Neural progenitor cell (in vitro differentiated cells): Measurements from ENCODE around the gene LPP.

Source experiments
- EZH2 ChIP-seq: fragments of 200-600 bp; sonication (generic); IDR thresholded peaks from 2 replicates; pipeline ENCODE4 v1.6.1; 2017; ENCODE audit warnings: antibody characterized with exemption, mild to moderate bottlenecking, moderate library complexity
- EZH2phosphoT487 ChIP-seq: fragments of 200-600 bp; sonication (generic); IDR thresholded peaks from 2 replicates; pipeline ENCODE4 v1.6.1; 2017; ENCODE audit warnings: antibody characterized with exemption
- TF ChIP-seq, protein P1 (sequence below): fragments of 200-600 bp; sonication (generic); IDR thresholded peaks from 2 replicates; pipeline ENCODE4 v1.5.1; 2017; ENCODE audit warnings: antibody characterized with exemption, mild to moderate bottlenecking

GRCh38 chr3:188262488-188262887, 108.5 kb downstream of the LPP start:
- TF ChIP-seq, protein P1, sequence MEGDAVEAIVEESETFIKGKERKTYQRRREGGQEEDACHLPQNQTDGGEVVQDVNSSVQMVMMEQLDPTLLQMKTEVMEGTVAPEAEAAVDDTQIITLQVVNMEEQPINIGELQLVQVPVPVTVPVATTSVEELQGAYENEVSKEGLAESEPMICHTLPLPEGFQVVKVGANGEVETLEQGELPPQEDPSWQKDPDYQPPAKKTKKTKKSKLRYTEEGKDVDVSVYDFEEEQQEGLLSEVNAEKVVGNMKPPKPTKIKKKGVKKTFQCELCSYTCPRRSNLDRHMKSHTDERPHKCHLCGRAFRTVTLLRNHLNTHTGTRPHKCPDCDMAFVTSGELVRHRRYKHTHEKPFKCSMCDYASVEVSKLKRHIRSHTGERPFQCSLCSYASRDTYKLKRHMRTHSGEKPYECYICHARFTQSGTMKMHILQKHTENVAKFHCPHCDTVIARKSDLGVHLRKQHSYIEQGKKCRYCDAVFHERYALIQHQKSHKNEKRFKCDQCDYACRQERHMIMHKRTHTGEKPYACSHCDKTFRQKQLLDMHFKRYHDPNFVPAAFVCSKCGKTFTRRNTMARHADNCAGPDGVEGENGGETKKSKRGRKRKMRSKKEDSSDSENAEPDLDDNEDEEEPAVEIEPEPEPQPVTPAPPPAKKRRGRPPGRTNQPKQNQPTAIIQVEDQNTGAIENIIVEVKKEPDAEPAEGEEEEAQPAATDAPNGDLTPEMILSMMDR = no peak
- TF ChIP-seq EZH2 (no peak), EZH2phosphoT487 (no peak)
